ENCODE results near the gene PIGZ.

Gene PIGZ, protein sequence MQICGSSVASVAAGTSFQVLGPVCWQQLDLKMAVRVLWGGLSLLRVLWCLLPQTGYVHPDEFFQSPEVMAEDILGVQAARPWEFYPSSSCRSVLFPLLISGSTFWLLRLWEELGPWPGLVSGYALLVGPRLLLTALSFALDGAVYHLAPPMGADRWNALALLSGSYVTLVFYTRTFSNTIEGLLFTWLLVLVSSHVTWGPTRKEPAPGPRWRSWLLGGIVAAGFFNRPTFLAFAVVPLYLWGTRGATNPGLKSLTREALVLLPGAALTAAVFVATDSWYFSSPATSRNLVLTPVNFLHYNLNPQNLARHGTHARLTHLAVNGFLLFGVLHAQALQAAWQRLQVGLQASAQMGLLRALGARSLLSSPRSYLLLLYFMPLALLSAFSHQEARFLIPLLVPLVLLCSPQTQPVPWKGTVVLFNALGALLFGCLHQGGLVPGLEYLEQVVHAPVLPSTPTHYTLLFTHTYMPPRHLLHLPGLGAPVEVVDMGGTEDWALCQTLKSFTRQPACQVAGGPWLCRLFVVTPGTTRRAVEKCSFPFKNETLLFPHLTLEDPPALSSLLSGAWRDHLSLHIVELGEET

DNA sequence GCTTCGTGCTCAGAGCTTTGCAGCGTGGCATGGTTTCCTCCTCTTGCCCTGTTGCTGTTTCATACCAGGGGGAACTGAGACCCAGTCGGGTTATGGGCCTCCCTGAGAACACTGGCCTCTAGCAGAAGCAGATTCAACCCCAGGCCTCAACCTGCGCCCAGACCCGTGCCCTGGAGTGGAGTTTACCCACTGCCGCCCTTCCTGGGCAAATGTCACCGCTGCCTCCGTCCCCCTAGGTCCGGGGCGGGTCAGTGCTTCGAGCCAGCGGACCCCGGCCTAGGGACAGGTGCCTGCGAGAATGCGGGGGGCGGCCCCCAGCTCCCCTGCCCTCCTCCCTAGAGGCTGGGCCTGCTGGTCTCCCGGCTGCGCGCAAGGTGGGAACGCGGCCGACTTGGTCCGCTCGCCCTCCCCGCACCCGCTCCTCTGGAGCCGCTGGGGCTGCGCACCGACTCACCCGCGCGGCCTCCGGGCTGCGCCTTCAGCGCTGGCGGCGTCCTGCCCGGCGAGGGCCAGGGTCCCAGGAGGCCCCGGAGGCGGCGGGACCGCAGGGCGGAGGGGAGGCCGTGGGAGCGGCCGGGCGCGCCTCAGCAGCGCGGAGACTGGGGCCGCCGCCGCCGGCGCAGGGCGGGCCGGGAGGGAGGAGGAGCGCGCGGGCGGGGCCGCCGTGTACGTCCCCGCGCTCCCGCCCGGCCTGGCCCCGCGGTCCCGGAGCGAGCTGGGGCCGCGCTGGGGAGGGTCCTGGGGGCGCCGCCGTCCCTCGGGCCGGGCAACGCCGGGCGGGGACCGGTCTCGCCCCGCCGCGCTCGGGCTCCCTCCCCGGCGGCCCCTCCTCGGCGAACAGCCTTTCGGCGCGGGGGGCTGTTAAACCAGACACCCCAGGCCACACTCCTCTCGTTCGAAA lies at the start of gene PIGZ:
Gene PIGZ, minus strand, starts transcription at position 601 of the 901 bp plus-strand sequence. CDS start 16,802 bp downstream, outside the sequence.
- no peaks in the 10 kb centered on the region for H3K9me3 ChIP-seq (ENCODE audit: severe bottlenecking)
- TF ChIP-seq, protein P1, sequence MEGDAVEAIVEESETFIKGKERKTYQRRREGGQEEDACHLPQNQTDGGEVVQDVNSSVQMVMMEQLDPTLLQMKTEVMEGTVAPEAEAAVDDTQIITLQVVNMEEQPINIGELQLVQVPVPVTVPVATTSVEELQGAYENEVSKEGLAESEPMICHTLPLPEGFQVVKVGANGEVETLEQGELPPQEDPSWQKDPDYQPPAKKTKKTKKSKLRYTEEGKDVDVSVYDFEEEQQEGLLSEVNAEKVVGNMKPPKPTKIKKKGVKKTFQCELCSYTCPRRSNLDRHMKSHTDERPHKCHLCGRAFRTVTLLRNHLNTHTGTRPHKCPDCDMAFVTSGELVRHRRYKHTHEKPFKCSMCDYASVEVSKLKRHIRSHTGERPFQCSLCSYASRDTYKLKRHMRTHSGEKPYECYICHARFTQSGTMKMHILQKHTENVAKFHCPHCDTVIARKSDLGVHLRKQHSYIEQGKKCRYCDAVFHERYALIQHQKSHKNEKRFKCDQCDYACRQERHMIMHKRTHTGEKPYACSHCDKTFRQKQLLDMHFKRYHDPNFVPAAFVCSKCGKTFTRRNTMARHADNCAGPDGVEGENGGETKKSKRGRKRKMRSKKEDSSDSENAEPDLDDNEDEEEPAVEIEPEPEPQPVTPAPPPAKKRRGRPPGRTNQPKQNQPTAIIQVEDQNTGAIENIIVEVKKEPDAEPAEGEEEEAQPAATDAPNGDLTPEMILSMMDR (IDR thresholded peaks at IDR 0.05; ENCODE audit: poor library complexity, severe bottlenecking): no peak
- no peaks in the 10 kb centered on the region; the same call in 1 of the 2 replicates for H3K36me3 ChIP-seq (ENCODE audit: low read depth)
- peak within 1 kb of the TSS; percentile 38 for H3K27ac ChIP-seq (ENCODE audit: poor library complexity, severe bottlenecking)
- ATAC-seq (ENCODE audit: low read depth): peak; percentile 73
- H3K27me3 ChIP-seq (ENCODE audit: insufficient read depth, poor library complexity, severe bottlenecking): no peaks in the 10 kb centered on the region
- H3K4me3 ChIP-seq (ENCODE audit: severe bottlenecking): peak within 1 kb of the TSS; percentile 92
- DNase-seq (ENCODE audit: low spot score): no peak
- no peaks in the 10 kb centered on the region for H3K4me1 ChIP-seq (ENCODE audit: insufficient read depth, poor library complexity, severe bottlenecking)

DNA sequence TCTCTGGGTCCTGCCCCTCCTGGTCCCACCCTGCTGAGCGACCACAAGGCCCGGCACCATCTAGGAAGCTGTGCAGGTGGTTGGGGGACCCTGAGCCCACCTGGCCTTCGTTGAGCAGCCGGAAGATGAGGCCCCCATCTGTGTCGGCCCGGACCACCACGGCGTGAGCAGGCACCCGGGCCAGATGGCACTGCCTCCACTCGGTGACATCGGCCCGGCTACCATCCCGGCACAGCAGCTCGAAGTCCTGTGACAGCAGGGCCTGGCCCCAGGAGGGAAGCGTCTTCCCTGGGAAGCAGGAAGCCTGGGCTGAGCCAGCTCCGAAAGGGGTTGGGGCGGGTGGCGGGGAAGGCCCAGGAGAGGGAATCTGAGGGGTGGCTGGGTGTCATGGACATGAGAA lies 48.4 kb upstream of the PIGZ start:
- H3K4me1 ChIP-seq (ENCODE audit: insufficient read depth, poor library complexity, severe bottlenecking): no peaks in the 10 kb centered on the region
- no peak overlapping the region for H3K27ac ChIP-seq (ENCODE audit: poor library complexity, severe bottlenecking)
- no peaks in the 10 kb centered on the region for H3K9me3 ChIP-seq (ENCODE audit: severe bottlenecking)
- ATAC-seq (ENCODE audit: low read depth) (no peak), DNase-seq (ENCODE audit: low spot score) (no peak)
- no peaks in the 10 kb centered on the region for H3K27me3 ChIP-seq (ENCODE audit: insufficient read depth, poor library complexity, severe bottlenecking)
- TF ChIP-seq, protein P1 (IDR thresholded peaks at IDR 0.05; ENCODE audit: poor library complexity, severe bottlenecking): no peak
- no peak overlapping the region for H3K4me3 ChIP-seq (ENCODE audit: severe bottlenecking)
- no peaks in the 10 kb centered on the region for H3K36me3 ChIP-seq (ENCODE audit: low read depth)

DNA sequence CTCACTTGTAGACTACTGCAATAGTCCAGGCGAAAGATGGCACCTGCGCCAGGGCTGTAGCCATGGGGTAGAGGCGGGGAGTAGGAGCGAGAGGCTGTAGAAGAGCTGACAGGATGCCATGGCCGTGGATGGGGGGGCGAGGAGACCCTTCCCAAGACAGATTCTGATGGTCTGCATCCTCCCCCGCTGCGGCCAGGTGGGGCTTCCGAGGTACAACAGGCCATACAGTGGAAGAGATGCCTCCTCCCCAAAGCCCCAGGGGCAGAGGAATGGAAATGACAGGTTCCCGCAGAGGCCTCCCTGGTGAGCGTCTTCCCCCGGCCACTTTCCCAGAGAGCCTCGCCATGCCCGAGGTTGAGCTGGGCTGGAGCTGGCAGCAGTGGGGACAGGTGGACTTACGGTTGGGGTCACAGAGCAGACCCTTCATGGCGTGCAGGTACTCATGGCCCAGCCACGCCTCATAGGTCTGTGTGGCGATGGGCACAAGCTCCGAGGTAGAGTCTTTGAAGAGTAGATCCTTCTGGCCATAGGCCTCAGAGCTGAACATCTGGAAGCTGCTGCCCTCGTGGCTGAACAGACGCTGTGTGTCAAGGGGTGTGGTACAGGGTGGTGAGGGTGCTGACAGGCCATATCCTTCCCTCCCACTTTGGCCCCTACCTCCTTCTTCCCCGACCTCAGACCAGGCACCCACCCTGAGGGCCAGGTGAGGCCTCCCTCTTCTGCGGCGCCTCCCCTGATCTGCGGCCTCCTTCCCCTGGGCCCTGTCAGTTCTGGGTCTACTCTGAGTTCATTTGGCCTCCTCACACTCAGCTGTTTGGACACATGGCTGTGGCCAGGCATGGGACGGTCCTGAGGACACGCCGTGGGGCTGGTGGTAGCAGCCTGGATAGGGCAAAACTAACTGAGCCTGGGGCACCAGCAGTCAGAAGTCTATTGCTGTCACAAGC lies 47.4 kb upstream of the PIGZ start:
- no peak for DNase-seq (ENCODE audit: low spot score)
- Histone ChIP-seq H3K27me3 (ENCODE audit: insufficient read depth, poor library complexity, severe bottlenecking) (no peaks in the 10 kb centered on the region), H3K4me1 (ENCODE audit: insufficient read depth, poor library complexity, severe bottlenecking) (no peaks in the 10 kb centered on the region), H3K36me3 (ENCODE audit: low read depth) (no peaks in the 10 kb centered on the region), H3K4me3 (ENCODE audit: severe bottlenecking) (no peak overlapping the region), H3K27ac (ENCODE audit: poor library complexity, severe bottlenecking) (no peak overlapping the region), H3K9me3 (ENCODE audit: severe bottlenecking) (no peaks in the 10 kb centered on the region)
- TF ChIP-seq, protein P1 (IDR thresholded peaks at IDR 0.05; ENCODE audit: poor library complexity, severe bottlenecking): no peak
- ATAC-seq (ENCODE audit: low read depth): no peak

DNA sequence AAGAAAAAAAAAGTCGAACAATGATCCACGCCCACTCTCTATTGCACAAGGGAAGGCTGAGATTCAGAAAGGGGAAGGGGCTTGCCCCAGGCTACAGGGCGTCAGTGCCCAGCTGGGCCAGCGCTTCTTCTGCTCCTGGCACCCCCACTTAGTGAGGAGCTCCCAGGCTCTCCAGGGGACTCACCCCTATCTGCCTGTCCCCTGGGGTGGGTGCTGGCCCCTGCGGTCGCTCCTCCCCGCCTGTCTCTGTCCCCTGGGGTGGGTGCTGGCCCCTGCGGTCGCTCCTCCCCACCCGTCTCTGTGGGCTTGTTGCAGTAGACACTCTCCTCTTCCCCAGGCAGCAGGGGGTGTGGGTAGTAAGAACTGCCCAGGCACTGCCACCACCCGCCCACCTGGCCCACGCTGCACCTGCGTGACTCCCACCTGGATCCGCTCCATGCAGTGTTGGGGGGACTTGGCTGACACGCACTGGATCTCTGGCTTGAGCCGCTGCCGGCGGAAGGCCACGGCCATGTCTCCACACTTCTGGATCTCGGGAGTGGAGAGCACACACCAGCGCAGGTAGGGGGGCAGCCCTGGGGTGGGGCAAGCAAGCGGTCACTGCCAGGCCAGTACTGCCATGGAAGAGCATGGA lies 46.4 kb upstream of the PIGZ start:
- Histone ChIP-seq H3K27me3 (ENCODE audit: insufficient read depth, poor library complexity, severe bottlenecking) (no peaks in the 10 kb centered on the region), H3K9me3 (ENCODE audit: severe bottlenecking) (no peaks in the 10 kb centered on the region), H3K4me3 (ENCODE audit: severe bottlenecking) (no peak overlapping the region), H3K36me3 (ENCODE audit: low read depth) (no peaks in the 10 kb centered on the region), H3K27ac (ENCODE audit: poor library complexity, severe bottlenecking) (no peak overlapping the region), H3K4me1 (ENCODE audit: insufficient read depth, poor library complexity, severe bottlenecking) (no peaks in the 10 kb centered on the region)
- ATAC-seq (ENCODE audit: low read depth) (no peak), DNase-seq (ENCODE audit: low spot score) (peak; percentile 47)
- TF ChIP-seq, protein P1 (IDR thresholded peaks at IDR 0.05; ENCODE audit: poor library complexity, severe bottlenecking): no peak
